HepG2 (cell line): ENCODE results near the gene KXD1. TPM values are rescaled to one million over a fixed set of nuclear protein-coding genes. Genes with fewer than 3 reads are reported as not detected.

ENCODE experiments used
- HOXA9 ChIP-seq: sonication (generic); formaldehyde crosslinking; IDR thresholded peaks from 2 replicates; pipeline ENCODE4 v1.8.1; 2022; ENCODE audit warnings: missing genetic modification reagents, mild to moderate bottlenecking, moderate library complexity, borderline replicate concordance
- MAZ ChIP-seq, 2 experiments: sonication (generic) in 1 of 2; formaldehyde crosslinking in 1 of 2; IDR thresholded peaks; 2 replicates each; pipeline versions ENCODE4 v1.5.0 to v1.6.1; 2012 to 2020; ENCODE audit warnings: low read depth in 2 of 2, mild to moderate bottlenecking in 2 of 2, borderline replicate concordance in 1 of 2, improper control_type of control experiment in 1 of 2, low read length in 1 of 2, missing genetic modification reagents in 1 of 2, moderate library complexity in 1 of 2
- NFRKB ChIP-seq: fragments of 450-650 bp; IDR thresholded peaks from 2 replicates; pipeline ENCODE4 v1.6.1; 2017
- NR2F6 ChIP-seq, 2 experiments: IDR thresholded peaks; 2 replicates each; pipeline ENCODE4 v1.6.1; 2016; ENCODE audit warnings: antibody characterized with exemption in 1 of 2, mild to moderate bottlenecking in 1 of 2
- REST ChIP-seq, 2 experiments: IDR thresholded peaks; 2 replicates each; pipeline ENCODE4 v1.6.1; 2011 to 2012; ENCODE audit warnings: low read length in 2 of 2, borderline replicate concordance in 1 of 2, low read depth in 1 of 2, mild to moderate bottlenecking in 1 of 2, moderate library complexity in 1 of 2
- TARDBP ChIP-seq: sonication (generic); formaldehyde crosslinking; IDR thresholded peaks from 2 replicates; pipeline ENCODE4 v1.8.0; 2022; ENCODE audit warnings: mild to moderate bottlenecking, missing genetic modification reagents
- ZBTB14 ChIP-seq: sonication (generic); formaldehyde crosslinking; IDR thresholded peaks from 2 replicates; pipeline ENCODE4 v1.4.0; 2020; ENCODE audit warnings: missing genetic modification reagents
- ZBTB2 ChIP-seq: sonication (generic); formaldehyde crosslinking; IDR thresholded peaks from 2 replicates; pipeline ENCODE4 v1.8.0; 2022; ENCODE audit warnings: low read depth, missing genetic modification reagents
- ZFP1 ChIP-seq: IDR thresholded peaks from 2 replicates; pipeline ENCODE4 v1.6.1; 2016
- ZFX ChIP-seq: sonication (generic); formaldehyde crosslinking; IDR thresholded peaks from 2 replicates; pipeline ENCODE4 v1.4.0; 2020; ENCODE audit warnings: mild to moderate bottlenecking, low read depth, missing genetic modification reagents, moderate library complexity
- ZNF275 ChIP-seq: sonication (generic); formaldehyde crosslinking; IDR thresholded peaks from 2 replicates; pipeline ENCODE4 v1.8.0; 2022; ENCODE audit warnings: missing genetic modification reagents, mild to moderate bottlenecking, inconsistent platforms, borderline replicate concordance
- ZNF292 ChIP-seq: sonication (generic); formaldehyde crosslinking; IDR thresholded peaks from 2 replicates; pipeline ENCODE4 v1.8.1; 2022; ENCODE audit warnings: mild to moderate bottlenecking, low read depth, missing genetic modification reagents, borderline replicate concordance
- ZNF687 ChIP-seq: sonication (generic); formaldehyde crosslinking; IDR thresholded peaks from 2 replicates; pipeline ENCODE4 v1.5.1; 2020; ENCODE audit warnings: mild to moderate bottlenecking, missing genetic modification reagents, moderate library complexity
- ZNF790 ChIP-seq: sonication (generic); formaldehyde crosslinking; IDR thresholded peaks from 2 replicates; pipeline ENCODE4 v1.8.0; 2022; ENCODE audit warnings: missing genetic modification reagents, mild to moderate bottlenecking, borderline replicate concordance
- ZZZ3 ChIP-seq: sonication (generic); formaldehyde crosslinking; IDR thresholded peaks from 2 replicates; pipeline ENCODE4 v1.4.0; 2020; ENCODE audit warnings: missing genetic modification reagents, mild to moderate bottlenecking, borderline replicate concordance
- polyA plus RNA-seq, 8 experiments: library from polyadenylated mRNA; depleted of rRNA in 3 of 8; stranded (reverse) in 7 of 8; unstranded in 1 of 8; fragments of >200 nt; fragmentation: Illumina TruSeq in 4 of 8; extraction: Trizol in 4 of 8; gene quantifications; 2 replicates each; pipeline versions ENCODE4 v1.2.1 to v1.2.3, GENCODE V29; 2011 to 2016; ENCODE audit warnings: low read depth in 4 of 8, missing spikeins in 1 of 8, mixed read lengths in 1 of 8; ENCODE audit not compliant: insufficient read depth in 1 of 8
- total RNA-seq, 5 experiments: library from RNA; depleted of rRNA; stranded (reverse); fragments of >200 nt; fragmentation: Illumina TruSeq; extraction: Trizol; gene quantifications; 2 replicates each; pipeline ENCODE4 v1.2.3, GENCODE V29; 2016; ENCODE audit warnings: low read depth in 1 of 5

The KXD1 gene
- total and polyA plus RNA-seq, 2 of the 13 experiments (the other 11 are each of a cell fraction or from before 2014, with no cell fraction given), result 44.6 to 143 TPM

- no peak; the same call in 1 of the 2 replicates for TF ChIP-seq ZBTB14 (CRISPR knock-in tag)
- TF ChIP-seq NR2F6 (IDR thresholded peaks at IDR 0.05), result no peak
- peak; percentile 85; the same call in 1 of the 2 replicates for TF ChIP-seq NR2F6 (CRISPR knock-in tag; IDR thresholded peaks at IDR 0.05)
- peak; percentile 96 for TF ChIP-seq ZNF687
- peak; percentile 90 for TF ChIP-seq ZZZ3
- TF ChIP-seq TARDBP, result peak; percentile 96; the same call in 1 of the 2 replicates
- no peak for TF ChIP-seq HOXA9 (CRISPR knock-in tag)
- TF ChIP-seq ZFP1 (CRISPR knock-in tag), result peak; percentile 77; the same call in 1 of the 2 replicates
- TF ChIP-seq ZNF275, result peak; percentile 58; the same call in 1 of the 2 replicates
- TF ChIP-seq ZNF292 (CRISPR knock-in tag), result no peak
- TF ChIP-seq ZFX (CRISPR knock-in tag), result peak; percentile 91
- TF ChIP-seq REST (IDR thresholded peaks at IDR 0.05; ENCODE audit: borderline replicate concordance in 1 of 2, low read depth in 1 of 2, low read length in 2 of 2), result peak in 1 of 2 experiments; percentile 59; a peak in 1 of 4 replicates
- peak; percentile 91 for TF ChIP-seq MAZ (IDR thresholded peaks at IDR 0.05; ENCODE audit: borderline replicate concordance, low read depth, low read length)
- peak; percentile 97 for TF ChIP-seq MAZ (CRISPR knock-in tag; IDR thresholded peaks at IDR 0.05; ENCODE audit: low read depth)
- TF ChIP-seq ZNF790 (CRISPR knock-in tag), result no peak
- peak; percentile 89 for TF ChIP-seq ZBTB2
- TF ChIP-seq NFRKB, result no peak
These were observed 14.1 kb downstream of the KXD1 start, which contains the start of gene UBA52 (continued) for GRCh38 chr19:18571564-18572344.
